K562 (cell line): Measurements from ENCODE around the gene PLA2G12B. TPM values are rescaled to one million over a fixed set of nuclear protein-coding genes. Genes with fewer than 3 reads are reported as not detected.

Experiments
- ATAC-seq: fragments of 200-7000 bp; cut with Tn5 transposase; 3 replicates; pipeline ENCODE4 v1.9.1; 2020; ENCODE audit warnings: moderate library complexity
- BruUV-seq: library from RNA; stranded (reverse); fragments of 400-500 nt; replicated peaks from 2 replicates; lab custom pipeline; 2021; lab: Mats Ljungman, UMichigan
- CTCF ChIA-PET: fragments of 300-600 bp; formaldehyde crosslinking; extraction: SDS; loops from one replicate; lab custom pipeline; 2021; ENCODE audit warnings: low intra/inter-chr PET ratio; lab: Yijun Ruan, JAX
- POLR2A ChIA-PET: fragments of 300-600, 350-650 bp; sonication (Branson Sonifier 250); formaldehyde crosslinking; extraction: SDS; loops from one replicate; lab custom pipeline; 2021; ENCODE audit warnings: antibody characterized with exemption, inconsistent platforms; lab: Yijun Ruan, JAX
- DNase-seq, 4 experiments: peaks; one replicate each; pipeline versions ENCODE4 v3.0.0 to v3.0.0-alpha.2; 2011 to 2018; ENCODE audit warnings: low spot score in 3 of 4, mixed read lengths in 3 of 4; ENCODE audit errors: extremely low read depth in 1 of 4
- FAIRE-seq: peaks from 2 replicates; lab custom pipeline; 2011; peaks lifted over from hg19 to GRCh38; lab: Jason Lieb, UNC
- H2AFZ ChIP-seq: 2 replicates; pipeline ENCODE4 v1.6.0; 2011; ENCODE audit warnings: low read depth, low read length, control low read depth, inconsistent platforms
- H3K27ac ChIP-seq: fragments of 200-600 bp; 3 replicates; pipeline ENCODE4 v1.8.0; 2011; ENCODE audit warnings: low read depth, mild to moderate bottlenecking, control low read depth, inconsistent platforms, low read length, moderate library complexity, mixed read lengths; ENCODE audit errors: extremely low read depth
- H3K27me3 ChIP-seq, 2 experiments: fragments of 300-600 bp in 1 of 2; 2 replicates in 1 of 2; 3 replicates in 1 of 2; pipeline versions ENCODE4 v1.6.0 to v1.8.0; 2011; ENCODE audit warnings: inconsistent platforms in 2 of 2, low read length in 2 of 2, mild to moderate bottlenecking in 1 of 2, mixed read lengths in 1 of 2, moderate library complexity in 1 of 2; ENCODE audit not compliant: control insufficient read depth in 2 of 2, insufficient read depth in 2 of 2
- H3K36me3 ChIP-seq: fragments of 300-600 bp; 3 replicates; pipeline ENCODE4 v1.8.0; 2011; ENCODE audit warnings: mild to moderate bottlenecking, low read length, inconsistent platforms; ENCODE audit not compliant: control insufficient read depth, insufficient read depth
- H3K4me1 ChIP-seq, 2 experiments: fragments of 200-600 bp in 1 of 2; replicated peaks in 1 of 2; 2 replicates in 1 of 2; 3 replicates in 1 of 2; pipeline versions ENCODE4 v1.5.1 to v1.8.0; 2011; ENCODE audit warnings: inconsistent platforms in 2 of 2, low read length in 2 of 2, mild to moderate bottlenecking in 1 of 2, mixed read lengths in 1 of 2, moderate library complexity in 1 of 2; ENCODE audit not compliant: control insufficient read depth in 2 of 2, insufficient read depth in 2 of 2
- H3K4me2 ChIP-seq: 2 replicates; pipeline ENCODE4 v1.6.1; 2011; ENCODE audit warnings: low read length, control low read depth, inconsistent platforms, mixed read lengths; ENCODE audit not compliant: insufficient read depth
- H3K4me3 ChIP-seq: fragments of 200-600 bp; sonication (generic), shearing (Covaris generic); 2 replicates; pipeline ENCODE4 v1.5.1; 2016; ENCODE audit warnings: control low read depth, inconsistent platforms
- H3K79me2 ChIP-seq: fragments of 200-600 bp; 3 replicates; pipeline ENCODE4 v1.8.0; 2011; ENCODE audit warnings: low read length, inconsistent platforms; ENCODE audit not compliant: control insufficient read depth, insufficient read depth
- H3K9ac ChIP-seq, 2 experiments: 2 replicates each; pipeline versions ENCODE4 v1.6.0 to v1.6.1; 2011; ENCODE audit warnings: low read depth in 2 of 2, low read length in 2 of 2, control low read depth in 1 of 2, inconsistent platforms in 1 of 2, mild to moderate bottlenecking in 1 of 2, mixed read lengths in 1 of 2; ENCODE audit not compliant: insufficient read depth in 1 of 2
- H3K9me1 ChIP-seq: one replicate; pipeline ENCODE4 v1.6.0; 2011; ENCODE audit warnings: inconsistent platforms, mild to moderate bottlenecking, low read length, moderate library complexity; ENCODE audit not compliant: control insufficient read depth, insufficient read depth
- H3K9me3 ChIP-seq: replicated peaks from 2 replicates; pipeline ENCODE4 v1.5.1; 2011; ENCODE audit warnings: low read depth, low read length, inconsistent platforms; ENCODE audit not compliant: control insufficient read depth, insufficient read depth
- H4K20me1 ChIP-seq: replicated peaks from 2 replicates; pipeline ENCODE4 v1.6.1; 2011; ENCODE audit warnings: low read length, inconsistent platforms, mixed read lengths; ENCODE audit not compliant: control insufficient read depth, insufficient read depth
- DPF2 ChIP-seq: fragments of 450-650 bp; IDR thresholded peaks from 2 replicates; pipeline ENCODE4 v1.6.1; 2016
- HEY1 ChIP-seq: fragments of 250-450 bp; sonication (Bioruptor Pico); IDR thresholded peaks from 2 replicates; pipeline ENCODE4 v1.5.0; 2020; ENCODE audit warnings: mild to moderate bottlenecking, moderate library complexity, borderline replicate concordance
- JUND ChIP-seq, 2 experiments: IDR thresholded peaks; 2 replicates in 1 of 2; 3 replicates in 1 of 2; pipeline ENCODE4 v1.6.1; 2011; ENCODE audit warnings: borderline replicate concordance in 2 of 2, low read depth in 2 of 2, low read length in 2 of 2, improper control_type of control experiment in 1 of 2, missing biosample characterization in 1 of 2, missing genetic modification characterization in 1 of 2, missing genetic modification reagents in 1 of 2
- LCOR ChIP-seq: sonication (generic); formaldehyde crosslinking; IDR thresholded peaks from 2 replicates; pipeline ENCODE4 v1.8.0; 2022; ENCODE audit warnings: mild to moderate bottlenecking, missing genetic modification reagents
- MTA1 ChIP-seq: fragments of 450-650 bp; IDR thresholded peaks from 2 replicates; pipeline ENCODE4 v1.6.1; 2017; ENCODE audit warnings: borderline replicate concordance
- NFIC ChIP-seq: fragments of 450-650 bp; IDR thresholded peaks from 2 replicates; pipeline ENCODE4 v1.6.1; 2017; ENCODE audit warnings: mild to moderate bottlenecking, inconsistent platforms
- NFRKB ChIP-seq: fragments of 450-650 bp; IDR thresholded peaks from 2 replicates; pipeline ENCODE4 v1.6.1; 2016; ENCODE audit warnings: low read depth
- TEAD4 ChIP-seq, 2 experiments: sonication (generic) in 1 of 2; formaldehyde crosslinking in 1 of 2; IDR thresholded peaks; 2 replicates each; pipeline versions ENCODE4 v1.6.1 to v1.8.0; 2012 to 2022; ENCODE audit warnings: borderline replicate concordance in 1 of 2, inconsistent platforms in 1 of 2, low read length in 1 of 2, mild to moderate bottlenecking in 1 of 2, missing genetic modification reagents in 1 of 2
- U2AF2 ChIP-seq: fragments of 200-400 bp; formaldehyde crosslinking; optimal IDR thresholded peaks from 2 replicates; pipeline ENCODE3; 2017; ENCODE audit warnings: low read depth, mild to moderate bottlenecking, low read length
- ZNF347 ChIP-seq: fragments of 450-650 bp; formaldehyde crosslinking; IDR thresholded peaks from 2 replicates; pipeline ENCODE4 v1.4.0; 2020; ENCODE audit warnings: low read depth, mild to moderate bottlenecking, moderate library complexity
- ZNF583 ChIP-seq: fragments of 250-450 bp; sonication (Bioruptor Pico); IDR thresholded peaks from 2 replicates; pipeline ENCODE4 v1.4.0; 2020
- ZNF717 ChIP-seq: fragments of 250-450 bp; sonication (Bioruptor Pico); IDR thresholded peaks from 2 replicates; pipeline ENCODE4 v1.5.0; 2021
- ZNF75A ChIP-seq: fragments of 450-650 bp; formaldehyde crosslinking; IDR thresholded peaks from 2 replicates; pipeline ENCODE4 v1.4.0; 2020; ENCODE audit warnings: mild to moderate bottlenecking
- WGBS: fragments of 100-300 bp; shearing (Covaris generic); methylation state at CpG from one replicate; pipeline ENCODE4 v1.1.6; 2016; ENCODE audit warnings: low coverage, mixed read lengths; ENCODE audit not compliant: insufficient coverage; ENCODE audit errors: missing lambda C conversion rate; 5-methylcytosine and 5-hydroxymethylcytosine counted together
- in situ Hi-C: fragments of 300-500 bp; cut with MboI; formaldehyde crosslinking; loops from 4 replicates; pipeline ENCODE4 v1.15.0; 2018; ENCODE audit warnings: inconsistent platforms, mixed read lengths
- intact Hi-C: fragments of 100-400 bp; cut with micrococcal nuclease; formaldehyde crosslinking; loops from 2 replicates; pipeline ENCODE4 v1.14.2; 2022
- polyA plus RNA-seq, 8 experiments: library from polyadenylated mRNA; depleted of rRNA in 4 of 8; stranded (reverse) in 5 of 8; unstranded in 3 of 8; fragments of >200 nt; fragmentation: Nextera tagmentation in 2 of 8; fragmentation: Illumina TruSeq in 1 of 8; extraction: Ambion mirVana in 2 of 8; extraction: Trizol in 1 of 8; gene quantifications; 2 replicates each; pipeline versions ENCODE4 v1.2.1 to v1.2.3, GENCODE V29; 2011 to 2014; ENCODE audit warnings: inconsistent platforms in 1 of 8, missing spikeins in 1 of 8
- total RNA-seq, 7 experiments: library from RNA; depleted of rRNA in 6 of 7; stranded (reverse); fragments of >200 nt in 6 of 7; fragmentation: Illumina TruSeq in 2 of 7; extraction: Trizol in 2 of 7; gene quantifications; 2 replicates each; pipeline versions ENCODE4 v1.2.1 to v1.2.3, GENCODE V29; 2011 to 2021; ENCODE audit warnings: low replicate concordance in 1 of 7

PLA2G12B gene
- total and polyA plus RNA-seq, 9 of the 15 experiments (the other 6 are each of a cell fraction or from before 2014, with no cell fraction given) = not detected

DNA sequence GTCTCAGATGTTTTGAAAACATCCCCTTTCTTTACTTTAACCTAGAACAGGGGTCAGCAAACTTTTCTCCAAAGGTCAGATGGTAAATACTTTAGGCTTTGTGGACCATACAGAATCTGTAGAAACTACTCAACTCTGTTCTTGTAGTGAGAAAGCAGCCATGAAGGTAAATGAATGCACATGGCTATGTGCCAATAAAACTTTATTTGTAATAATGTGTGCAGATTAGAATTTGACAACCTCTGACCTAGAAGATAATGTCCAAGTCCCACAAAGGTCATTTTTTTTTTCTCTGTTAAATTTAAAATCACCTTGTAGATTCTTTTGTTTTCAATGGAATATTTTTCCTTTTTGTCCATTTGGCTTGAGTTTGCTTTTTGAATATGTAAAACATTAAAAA, 43.9 kb downstream of the PLA2G12B start (continued):
- TF ChIP-seq HEY1 (no peak), LCOR (no peak), TEAD4 (IDR thresholded peaks at IDR 0.05; ENCODE audit: low read length) (no peak), TEAD4 (CRISPR knock-in tag; IDR thresholded peaks at IDR 0.05; ENCODE audit: borderline replicate concordance) (no peak), ZNF347 (no peak), ZNF583 (CRISPR knock-in tag) (no peak), NFIC (peak; percentile 48; the same call in 1 of the 2 replicates)

DNA sequence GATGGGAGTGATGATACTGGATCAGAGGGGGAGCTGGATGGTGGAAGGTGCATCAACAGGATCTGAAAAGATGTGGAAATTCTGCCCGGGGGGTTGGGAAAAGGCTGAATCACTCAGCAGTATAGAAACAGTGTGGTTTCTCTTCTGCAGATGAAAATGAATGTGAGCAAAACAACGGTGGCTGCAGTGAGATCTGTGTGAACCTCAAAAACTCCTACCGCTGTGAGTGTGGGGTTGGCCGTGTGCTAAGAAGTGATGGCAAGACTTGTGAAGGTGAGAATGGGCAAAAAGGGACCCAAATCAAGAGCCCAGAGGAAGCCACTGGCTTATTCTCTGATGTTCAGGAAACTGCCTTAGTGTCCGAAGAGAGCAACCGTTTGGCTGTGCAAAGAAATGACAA, 48.2 kb downstream of the PLA2G12B start:
- FAIRE-seq (no peak), DNase-seq (no peak), ATAC-seq (no peak)
- Histone ChIP-seq H3K4me2 (no peak overlapping the region), H3K27ac (no peak overlapping the region), H3K79me2 (no peaks in the 10 kb centered on the region), H3K4me1 (peaks cover 3 to 10% of the 10 kb centered on the region in 2 experiments; a peak in 3 of 5 replicates), H3K9ac (no peak overlapping the region), H3K27me3 (no peaks in the 10 kb centered on the region), H3K9me1 (no peaks in the 10 kb centered on the region), H3K4me3 (no peak overlapping the region), H3K9me3 (no peaks in the 10 kb centered on the region), H2AFZ (0 out of 2 replicates have a peak overlapping the region, but pooled peaks have one; percentile 18), H3K36me3 (no peaks in the 10 kb centered on the region), H4K20me1 (no peaks in the 10 kb centered on the region)
- in situ Hi-C loops (no loop called here), intact Hi-C loops (loop anchor here (10.0 kb wide), 1 partner anchor 158 kb away; no protein-coding TSS in a partner anchor)
- 50% methylated on average over 6 of the region's 6 CpGs for WGBS
- no TSS peak for BruUV-seq
- CTCF ChIA-PET = no interaction called here
- TF ChIP-seq MTA1 = 0 out of 2 replicates have a peak, but pooled peaks have one; percentile 31
- TF ChIP-seq ZNF717 (CRISPR knock-in tag) = no peak
- no peak for TF ChIP-seq NFRKB
- no peak for TF ChIP-seq JUND (IDR thresholded peaks at IDR 0.05; ENCODE audit: borderline replicate concordance, low read depth, low read length)
- TF ChIP-seq JUND (tag; IDR thresholded peaks at IDR 0.05; ENCODE audit: borderline replicate concordance, low read depth, low read length) = no peak
- no peak for TF ChIP-seq U2AF2
- no peak for TF ChIP-seq ZNF75A (CRISPR knock-in tag)
- TF ChIP-seq DPF2 = no peak
- POLR2A ChIA-PET = no interaction called here
